IMR-90 (cell line): ENCODE results near the gene RPS3. TPM values are rescaled to one million over a fixed set of nuclear protein-coding genes. Genes with fewer than 3 reads are reported as not detected.

Source experiments
- ATAC-seq: fragments of 200-7000 bp; cut with Tn5 transposase; 2 replicates; pipeline ENCODE4 v1.9.1; 2020; ENCODE audit warnings: low read depth, mild to moderate bottlenecking, moderate library complexity
- BruUV-seq: library from RNA; stranded (reverse); fragments of 400-500 nt; replicated peaks from 2 replicates; lab custom pipeline; 2021; lab: Mats Ljungman, UMichigan
- CTCF ChIA-PET: fragments of 300-600 bp; formaldehyde crosslinking; extraction: SDS; loops from one replicate; lab custom pipeline; 2021; ENCODE audit warnings: antibody characterized with exemption; lab: Yijun Ruan, JAX
- POLR2A ChIA-PET: fragments of 300-600 bp; sonication (Branson Sonifier 250); formaldehyde crosslinking; loops from one replicate; lab custom pipeline; 2022; ENCODE audit warnings: antibody characterized with exemption; ENCODE audit not compliant: unreplicated experiment; lab: Charles Lee
- DNase-seq: peaks from one replicate; pipeline ENCODE4 v3.0.0; 2013
- H2AFZ ChIP-seq: replicated peaks from 2 replicates; pipeline ENCODE3; 2013; ENCODE audit warnings: low read length, mild to moderate bottlenecking; ENCODE audit not compliant: poor library complexity
- H2AK5ac ChIP-seq: 2 replicates; pipeline ENCODE4 v1.6.1; 2013; ENCODE audit warnings: low read depth, low read length, inconsistent platforms
- H2AK9ac ChIP-seq: replicated peaks from 2 replicates; pipeline ENCODE3; 2013; ENCODE audit warnings: mild to moderate bottlenecking, low read depth, low read length, moderate library complexity; ENCODE audit not compliant: poor library complexity
- H2BK120ac ChIP-seq: 2 replicates; pipeline ENCODE4 v1.6.1; 2013; ENCODE audit warnings: low read depth, low read length, inconsistent platforms
- H2BK15ac ChIP-seq: 3 replicates; pipeline ENCODE4 v1.6.1; 2013; ENCODE audit warnings: low read depth, low read length, inconsistent platforms
- H2BK20ac ChIP-seq: 2 replicates; pipeline ENCODE4 v1.6.1; 2013; ENCODE audit warnings: low read depth, mild to moderate bottlenecking, inconsistent platforms, low read length, moderate library complexity
- H2BK5ac ChIP-seq: 2 replicates; pipeline ENCODE4 v1.6.1; 2013; ENCODE audit warnings: mild to moderate bottlenecking, low read depth, low read length, inconsistent platforms; ENCODE audit not compliant: poor library complexity, severe bottlenecking
- H3K14ac ChIP-seq: replicated peaks from 2 replicates; pipeline ENCODE4 v1.6.1; 2013; ENCODE audit warnings: low read depth, low read length, inconsistent platforms
- H3K18ac ChIP-seq: 2 replicates; pipeline ENCODE4 v1.6.1; 2013; ENCODE audit warnings: low read depth, low read length, control low read depth
- H3K23ac ChIP-seq: 2 replicates; pipeline ENCODE4 v1.6.1; 2013; ENCODE audit warnings: low read depth, low read length, inconsistent platforms
- H3K27ac ChIP-seq: 2 replicates; pipeline ENCODE4 v1.5.1; 2013; ENCODE audit warnings: mild to moderate bottlenecking, control low read depth, low read length; ENCODE audit not compliant: insufficient read depth
- H3K27me3 ChIP-seq: 2 replicates; pipeline ENCODE4 v1.6.1; 2013; ENCODE audit warnings: low read length; ENCODE audit not compliant: control insufficient read depth, insufficient read depth
- H3K36me3 ChIP-seq: 2 replicates; pipeline ENCODE4 v1.6.1; 2013; ENCODE audit warnings: low read length, mixed read lengths; ENCODE audit not compliant: control insufficient read depth, insufficient read depth
- H3K4ac ChIP-seq: 2 replicates; pipeline ENCODE4 v1.6.1; 2013; ENCODE audit warnings: low read depth, low read length, inconsistent platforms
- H3K4me1 ChIP-seq: 2 replicates; pipeline ENCODE4 v1.6.1; 2013; ENCODE audit warnings: low read length, mixed read lengths; ENCODE audit not compliant: control insufficient read depth, insufficient read depth
- H3K4me2 ChIP-seq: 2 replicates; pipeline ENCODE4 v1.6.1; 2013; ENCODE audit warnings: low read depth, mild to moderate bottlenecking, control low read depth, low read length, moderate library complexity
- H3K4me3 ChIP-seq: 2 replicates; pipeline ENCODE4 v1.5.1; 2013; ENCODE audit warnings: low read depth, mild to moderate bottlenecking, control low read depth, low read length, moderate library complexity; ENCODE audit not compliant: insufficient read depth
- H3K56ac ChIP-seq: 2 replicates; pipeline ENCODE4 v1.6.1; 2013; ENCODE audit warnings: low read length, inconsistent platforms; ENCODE audit not compliant: insufficient read depth; ENCODE audit errors: extremely low read depth
- H3K79me1 ChIP-seq, 2 experiments: 2 replicates each; pipeline ENCODE4 v1.6.1; 2013; ENCODE audit warnings: low read length in 2 of 2, inconsistent platforms in 1 of 2, low read depth in 1 of 2
- H3K9ac ChIP-seq: 2 replicates; pipeline ENCODE4 v1.6.1; 2013; ENCODE audit warnings: low read depth, low read length, control low read depth
- H3K9me1 ChIP-seq: 2 replicates; pipeline ENCODE4 v1.6.1; 2013; ENCODE audit warnings: low read length, inconsistent platforms; ENCODE audit not compliant: insufficient read depth
- H3K9me3 ChIP-seq: 2 replicates; pipeline ENCODE4 v1.6.1; 2013; ENCODE audit warnings: low read length; ENCODE audit not compliant: control insufficient read depth, insufficient read depth
- H4K20me1 ChIP-seq: 2 replicates; pipeline ENCODE4 v1.6.1; 2013; ENCODE audit warnings: low read length, inconsistent platforms; ENCODE audit not compliant: insufficient read depth
- H4K5ac ChIP-seq: 2 replicates; pipeline ENCODE4 v1.6.1; 2013; ENCODE audit warnings: mild to moderate bottlenecking, low read depth, low read length, control low read depth
- H4K8ac ChIP-seq, 2 experiments: 2 replicates each; pipeline ENCODE4 v1.6.1; 2013; ENCODE audit warnings: low read depth in 2 of 2, low read length in 2 of 2, control low read depth in 1 of 2, inconsistent platforms in 1 of 2
- H4K91ac ChIP-seq: 2 replicates; pipeline ENCODE4 v1.6.1; 2013; ENCODE audit warnings: low read depth, low read length, inconsistent platforms; ENCODE audit not compliant: insufficient read depth
- BHLHE40 ChIP-seq: fragments of 150-350 bp; IDR thresholded peaks from 2 replicates; pipeline ENCODE4 v1.6.1; 2016; ENCODE audit warnings: mild to moderate bottlenecking, low read depth, low read length
- MAFK ChIP-seq: IDR thresholded peaks from 2 replicates; pipeline ENCODE4 v1.6.1; 2012; ENCODE audit warnings: low read depth, low read length, improper control_type of control experiment
- MXI1 ChIP-seq: IDR thresholded peaks from 2 replicates; pipeline ENCODE4 v1.6.1; 2012; ENCODE audit warnings: low read depth, mild to moderate bottlenecking, low read length, moderate library complexity, borderline replicate concordance
- POLR2A ChIP-seq: IDR thresholded peaks from 2 replicates; pipeline ENCODE4 v1.6.1; 2012; ENCODE audit warnings: mild to moderate bottlenecking, low read depth, low read length
- WGBS, 2 experiments: methylation state at CpG; one replicate each; pipeline versions ENCODE4 v1.1.5 to v1.1.7; 2013; ENCODE audit warnings: missing lambda C conversion rate in 2 of 2; ENCODE audit not compliant: insufficient read length in 1 of 2; ENCODE audit errors: extremely low coverage in 2 of 2; 5-methylcytosine and 5-hydroxymethylcytosine counted together
- dilution Hi-C: fragments of 300-500 bp; cut with HindIII; formaldehyde crosslinking; loops from one replicate; pipeline ENCODE4 v1.14.3; 2018; ENCODE audit warnings: low sequenced_read_pairs; ENCODE audit not compliant: unreplicated experiment
- in situ Hi-C: fragments of 300-500 bp; cut with MboI; formaldehyde crosslinking; loops from 3 replicates; pipeline ENCODE4 v1.14.3; 2019; ENCODE audit warnings: low sequenced_read_pairs, inconsistent platforms, mixed read lengths
- intact Hi-C: fragments of 100-400 bp; cut with micrococcal nuclease; formaldehyde crosslinking; loops from 2 replicates; pipeline ENCODE4 v1.10.0; 2022
- polyA plus RNA-seq, 3 experiments: library from polyadenylated mRNA; depleted of rRNA; stranded (reverse); fragments of >200 nt; gene quantifications; 2 replicates each; pipeline ENCODE4 v1.2.3, GENCODE V29; 2012; ENCODE audit warnings: low replicate concordance in 1 of 3
- total RNA-seq: library from RNA; depleted of rRNA; stranded (reverse); fragments of >200 nt; gene quantifications from 2 replicates; pipeline ENCODE4 v1.2.3, GENCODE V29; 2012
- TF ChIP-seq, protein P1 (sequence below): fragments of 150-350 bp; IDR thresholded peaks from 2 replicates; pipeline ENCODE4 v1.6.1; 2017; ENCODE audit warnings: mild to moderate bottlenecking, antibody characterized with exemption, low read length, low read depth
- TF ChIP-seq, protein P2 (sequence below): conservative IDR thresholded peaks from 2 replicates; pipeline ENCODE4 v1.5.1; 2012; ENCODE audit warnings: mild to moderate bottlenecking, low read depth, low read length, improper control_type of control experiment

RPS3 gene
- total and polyA plus RNA-seq, 2 of the 4 experiments (the other 2 are of a cell fraction) = 2,360 to 2,477 TPM

DNA sequence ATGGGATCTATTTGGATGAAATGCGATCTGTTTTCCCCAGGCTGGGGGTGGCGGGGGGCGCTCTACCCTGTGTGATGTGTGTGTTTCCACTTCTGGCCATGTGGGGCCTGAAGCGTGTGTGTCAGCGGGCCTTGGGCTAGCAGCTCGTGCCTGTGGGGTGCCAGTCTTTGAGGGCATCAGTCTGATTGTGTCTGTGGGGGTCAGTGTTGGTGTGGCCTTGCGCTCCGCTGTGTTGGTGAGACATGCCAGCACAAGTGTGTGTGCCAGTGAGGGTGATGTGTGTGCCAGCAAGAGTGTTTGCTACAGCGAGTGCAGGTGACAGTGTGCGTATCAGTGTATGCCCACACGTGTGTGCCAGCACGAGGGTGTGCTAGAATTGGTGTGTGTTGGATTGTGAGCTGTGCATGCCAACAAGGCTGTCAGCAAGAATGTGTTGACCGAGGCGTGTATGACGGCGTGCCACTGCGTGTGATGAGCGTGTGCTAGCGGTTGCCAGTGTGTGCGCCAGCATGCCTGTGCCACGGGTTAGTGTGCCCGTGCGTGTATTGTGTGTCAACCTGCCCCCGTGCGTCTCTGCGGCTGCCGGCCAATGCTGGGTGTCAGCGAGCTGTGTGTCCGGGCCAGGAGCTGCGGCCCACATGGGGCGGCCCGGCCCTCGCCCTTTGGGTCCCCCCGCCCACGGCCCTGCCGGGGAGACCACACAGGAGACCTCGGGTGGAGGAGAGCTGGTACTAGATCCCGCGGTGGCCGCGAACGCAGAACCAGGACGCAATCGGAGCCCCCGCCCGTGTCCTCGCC lies 48.4 kb upstream of the RPS3 start:
- H4K8ac ChIP-seq = peak overlapping the region in 1 of 2 experiments; percentile 59; a peak in 2 of 4 replicates
- peaks cover 4% of the 10 kb centered on the region for H3K27me3 ChIP-seq
- peak overlapping the region; percentile 68 for H3K4me3 ChIP-seq
- H2BK5ac ChIP-seq = peak overlapping the region; percentile 28
- TF ChIP-seq POLR2A (no peak), MAFK (no peak), BHLHE40 (peak; percentile 84), MXI1 (peak; percentile 62; the same call in 1 of the 2 replicates)
- TF ChIP-seq, protein P1, sequence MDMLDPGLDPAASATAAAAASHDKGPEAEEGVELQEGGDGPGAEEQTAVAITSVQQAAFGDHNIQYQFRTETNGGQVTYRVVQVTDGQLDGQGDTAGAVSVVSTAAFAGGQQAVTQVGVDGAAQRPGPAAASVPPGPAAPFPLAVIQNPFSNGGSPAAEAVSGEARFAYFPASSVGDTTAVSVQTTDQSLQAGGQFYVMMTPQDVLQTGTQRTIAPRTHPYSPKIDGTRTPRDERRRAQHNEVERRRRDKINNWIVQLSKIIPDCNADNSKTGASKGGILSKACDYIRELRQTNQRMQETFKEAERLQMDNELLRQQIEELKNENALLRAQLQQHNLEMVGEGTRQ = 0 out of 2 replicates have a peak, but pooled peaks have one; percentile 4
- TF ChIP-seq, protein P2, sequence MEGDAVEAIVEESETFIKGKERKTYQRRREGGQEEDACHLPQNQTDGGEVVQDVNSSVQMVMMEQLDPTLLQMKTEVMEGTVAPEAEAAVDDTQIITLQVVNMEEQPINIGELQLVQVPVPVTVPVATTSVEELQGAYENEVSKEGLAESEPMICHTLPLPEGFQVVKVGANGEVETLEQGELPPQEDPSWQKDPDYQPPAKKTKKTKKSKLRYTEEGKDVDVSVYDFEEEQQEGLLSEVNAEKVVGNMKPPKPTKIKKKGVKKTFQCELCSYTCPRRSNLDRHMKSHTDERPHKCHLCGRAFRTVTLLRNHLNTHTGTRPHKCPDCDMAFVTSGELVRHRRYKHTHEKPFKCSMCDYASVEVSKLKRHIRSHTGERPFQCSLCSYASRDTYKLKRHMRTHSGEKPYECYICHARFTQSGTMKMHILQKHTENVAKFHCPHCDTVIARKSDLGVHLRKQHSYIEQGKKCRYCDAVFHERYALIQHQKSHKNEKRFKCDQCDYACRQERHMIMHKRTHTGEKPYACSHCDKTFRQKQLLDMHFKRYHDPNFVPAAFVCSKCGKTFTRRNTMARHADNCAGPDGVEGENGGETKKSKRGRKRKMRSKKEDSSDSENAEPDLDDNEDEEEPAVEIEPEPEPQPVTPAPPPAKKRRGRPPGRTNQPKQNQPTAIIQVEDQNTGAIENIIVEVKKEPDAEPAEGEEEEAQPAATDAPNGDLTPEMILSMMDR = peak; percentile 8; the same call in 1 of the 2 replicates
- DNase-seq = peak; percentile 46
- in situ Hi-C loops = no loop called here
- peak overlapping the region; percentile 100 for H3K4me2 ChIP-seq
- dilution Hi-C loops = no loop called here
- H3K56ac ChIP-seq = no peak overlapping the region
- peak; percentile 8 for ATAC-seq
- H3K27ac ChIP-seq = peak overlapping the region; percentile 49
- H3K79me1 ChIP-seq = peaks cover 0 to 28% of the 10 kb centered on the region in 2 experiments; a peak in 2 of 4 replicates
- peak overlapping the region; percentile 92 for H2AFZ ChIP-seq
- no peaks in the 10 kb centered on the region for H3K36me3 ChIP-seq
- ChIA-PET POLR2A (no interaction called here), CTCF (interaction anchor here (1.0 kb wide), 1 partner anchor 11 kb away, joined by 4 read pairs; no protein-coding TSS in a partner anchor)
- peaks cover 28% of the 10 kb centered on the region for H3K9me1 ChIP-seq
- H3K9ac ChIP-seq = peak overlapping the region; percentile 5
- H3K4me1 ChIP-seq = peaks cover 39% of the 10 kb centered on the region
- H2BK120ac ChIP-seq = peak overlapping the region; percentile 44
- peak overlapping the region; percentile 95 for H2AK9ac ChIP-seq
- H3K9me3 ChIP-seq = no peaks in the 10 kb centered on the region
- peaks cover 20% of the 10 kb centered on the region for H4K20me1 ChIP-seq
- H2BK15ac ChIP-seq = peak overlapping the region; percentile 4; the same call in 1 of the 3 replicates
- peak overlapping the region; percentile 77; the same call in 1 of the 2 replicates for H4K5ac ChIP-seq
- peak overlapping the region; percentile 67 for H3K4ac ChIP-seq
- peak overlapping the region; percentile 81 for H3K18ac ChIP-seq
- peak overlapping the region; percentile 99 for H2AK5ac ChIP-seq
- 4% methylated on average over 36 of the region's 47 CpGs; no CpG with 5 or more reads in 1 of the 2 experiments for WGBS, 2 experiments
- peak overlapping the region; percentile 84 for H3K14ac ChIP-seq
- no TSS peak for BruUV-seq
- peak overlapping the region; percentile 44 for H4K91ac ChIP-seq
- peak overlapping the region; percentile 95 for H3K23ac ChIP-seq
- intact Hi-C loops = no loop called here
- peak overlapping the region; percentile 6; the same call in 1 of the 2 replicates for H2BK20ac ChIP-seq
